GM23338 (cell line): Measurements from ENCODE around the gene SH2D3C.

ENCODE experiments used
- CREB1 ChIP-seq: fragments of 250-450 bp; sonication (Bioruptor Pico); IDR thresholded peaks from 2 replicates; pipeline ENCODE4 v1.5.0; 2020; ENCODE audit warnings: low read depth, mild to moderate bottlenecking, moderate library complexity
- EZH2 ChIP-seq: fragments of 200-600 bp; sonication (generic); IDR thresholded peaks from one replicate; pipeline ENCODE4 v1.8.0; 2017; ENCODE audit warnings: antibody characterized with exemption, mild to moderate bottlenecking, low read depth; ENCODE audit not compliant: unreplicated experiment
- EZH2phosphoT487 ChIP-seq: fragments of 200-600 bp; sonication (generic); IDR thresholded peaks from one replicate; pipeline ENCODE4 v1.8.1; 2018; ENCODE audit warnings: antibody characterized with exemption; ENCODE audit not compliant: unreplicated experiment
- POLR2AphosphoS5 ChIP-seq: IDR thresholded peaks from 2 replicates; pipeline ENCODE4 v1.6.1; 2016; ENCODE audit warnings: antibody characterized with exemption, low read depth
- TF ChIP-seq, protein P1 (sequence below), 2 experiments: fragments of 200-600 bp in 1 of 2; sonication (generic) in 1 of 2; conservative IDR thresholded peaks; 2 replicates each; pipeline versions ENCODE4 v1.5.1 to v1.6.1; 2016 to 2017; ENCODE audit warnings: antibody characterized with exemption in 2 of 2, low read depth in 2 of 2, mild to moderate bottlenecking in 2 of 2, moderate library complexity in 1 of 2
- TF ChIP-seq, protein P2 (sequence below): IDR thresholded peaks from one replicate; pipeline ENCODE4 v1.6.1; 2018; ENCODE audit warnings: antibody characterized with exemption; ENCODE audit not compliant: unreplicated experiment

DNA sequence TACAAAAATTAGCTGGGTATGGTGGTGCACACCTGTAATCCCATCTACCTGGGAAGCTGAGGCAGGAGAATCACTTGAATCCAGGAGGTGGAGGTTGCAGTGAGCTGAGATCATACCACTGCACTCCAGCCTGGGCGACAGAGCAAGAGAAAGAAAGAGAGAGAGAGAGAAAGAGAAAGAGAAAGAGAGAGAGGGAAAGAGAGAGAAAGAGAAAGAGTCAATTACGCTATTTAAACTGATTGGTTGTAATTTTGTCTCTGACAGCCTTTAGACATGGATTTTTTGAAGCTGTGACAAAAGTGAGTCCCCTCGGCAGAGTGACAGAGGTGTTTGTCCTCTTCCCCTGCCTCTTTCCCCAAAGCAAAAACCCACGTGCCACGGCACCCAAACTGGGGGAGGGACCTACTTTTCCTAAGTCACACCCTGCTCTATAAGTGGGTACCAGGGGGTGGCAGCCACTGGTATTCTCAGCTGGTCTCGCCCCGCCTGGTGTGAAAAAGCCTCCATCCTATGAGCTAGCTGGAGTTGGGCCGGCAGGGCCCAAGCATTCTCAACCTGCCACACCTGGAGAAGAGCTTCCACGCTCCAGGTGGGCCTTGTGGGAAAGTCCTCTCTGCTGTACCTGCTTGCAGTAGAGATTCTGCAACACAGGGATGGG, 75.0 kb downstream of the SH2D3C start:
- TF ChIP-seq, protein P1, sequence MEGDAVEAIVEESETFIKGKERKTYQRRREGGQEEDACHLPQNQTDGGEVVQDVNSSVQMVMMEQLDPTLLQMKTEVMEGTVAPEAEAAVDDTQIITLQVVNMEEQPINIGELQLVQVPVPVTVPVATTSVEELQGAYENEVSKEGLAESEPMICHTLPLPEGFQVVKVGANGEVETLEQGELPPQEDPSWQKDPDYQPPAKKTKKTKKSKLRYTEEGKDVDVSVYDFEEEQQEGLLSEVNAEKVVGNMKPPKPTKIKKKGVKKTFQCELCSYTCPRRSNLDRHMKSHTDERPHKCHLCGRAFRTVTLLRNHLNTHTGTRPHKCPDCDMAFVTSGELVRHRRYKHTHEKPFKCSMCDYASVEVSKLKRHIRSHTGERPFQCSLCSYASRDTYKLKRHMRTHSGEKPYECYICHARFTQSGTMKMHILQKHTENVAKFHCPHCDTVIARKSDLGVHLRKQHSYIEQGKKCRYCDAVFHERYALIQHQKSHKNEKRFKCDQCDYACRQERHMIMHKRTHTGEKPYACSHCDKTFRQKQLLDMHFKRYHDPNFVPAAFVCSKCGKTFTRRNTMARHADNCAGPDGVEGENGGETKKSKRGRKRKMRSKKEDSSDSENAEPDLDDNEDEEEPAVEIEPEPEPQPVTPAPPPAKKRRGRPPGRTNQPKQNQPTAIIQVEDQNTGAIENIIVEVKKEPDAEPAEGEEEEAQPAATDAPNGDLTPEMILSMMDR (conservative IDR thresholded peaks at IDR 0.05; ENCODE audit: low read depth in 2 of 2), result no peak
- TF ChIP-seq POLR2AphosphoS5, result no peak
- no peak for TF ChIP-seq EZH2
- no peak for TF ChIP-seq CREB1 (CRISPR knock-in tag)
- TF ChIP-seq, protein P2, sequence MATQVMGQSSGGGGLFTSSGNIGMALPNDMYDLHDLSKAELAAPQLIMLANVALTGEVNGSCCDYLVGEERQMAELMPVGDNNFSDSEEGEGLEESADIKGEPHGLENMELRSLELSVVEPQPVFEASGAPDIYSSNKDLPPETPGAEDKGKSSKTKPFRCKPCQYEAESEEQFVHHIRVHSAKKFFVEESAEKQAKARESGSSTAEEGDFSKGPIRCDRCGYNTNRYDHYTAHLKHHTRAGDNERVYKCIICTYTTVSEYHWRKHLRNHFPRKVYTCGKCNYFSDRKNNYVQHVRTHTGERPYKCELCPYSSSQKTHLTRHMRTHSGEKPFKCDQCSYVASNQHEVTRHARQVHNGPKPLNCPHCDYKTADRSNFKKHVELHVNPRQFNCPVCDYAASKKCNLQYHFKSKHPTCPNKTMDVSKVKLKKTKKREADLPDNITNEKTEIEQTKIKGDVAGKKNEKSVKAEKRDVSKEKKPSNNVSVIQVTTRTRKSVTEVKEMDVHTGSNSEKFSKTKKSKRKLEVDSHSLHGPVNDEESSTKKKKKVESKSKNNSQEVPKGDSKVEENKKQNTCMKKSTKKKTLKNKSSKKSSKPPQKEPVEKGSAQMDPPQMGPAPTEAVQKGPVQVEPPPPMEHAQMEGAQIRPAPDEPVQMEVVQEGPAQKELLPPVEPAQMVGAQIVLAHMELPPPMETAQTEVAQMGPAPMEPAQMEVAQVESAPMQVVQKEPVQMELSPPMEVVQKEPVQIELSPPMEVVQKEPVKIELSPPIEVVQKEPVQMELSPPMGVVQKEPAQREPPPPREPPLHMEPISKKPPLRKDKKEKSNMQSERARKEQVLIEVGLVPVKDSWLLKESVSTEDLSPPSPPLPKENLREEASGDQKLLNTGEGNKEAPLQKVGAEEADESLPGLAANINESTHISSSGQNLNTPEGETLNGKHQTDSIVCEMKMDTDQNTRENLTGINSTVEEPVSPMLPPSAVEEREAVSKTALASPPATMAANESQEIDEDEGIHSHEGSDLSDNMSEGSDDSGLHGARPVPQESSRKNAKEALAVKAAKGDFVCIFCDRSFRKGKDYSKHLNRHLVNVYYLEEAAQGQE, result no peak
- TF ChIP-seq EZH2phosphoT487, result no peak
